Stimulated activated CD8-positive, alpha-beta memory T cell treated with anti-CD3 and anti-CD28 coated beads, Interleukin-15, amount 100 ng/mL, for 4 hours (primary cell): ENCODE measurements around the gene COL6A1.
"Not testable (repeated sequence)": the region's sequence is repeated elsewhere in the genome, so short reads cannot be mapped to it uniquely, and the experiment has no call there.

ENCODE experiments used
- DNase-seq, 2 donors: peaks; one replicate each; pipeline ENCODE4 v3.0.0-alpha.2; 2020; ENCODE audit warnings: low read depth in 2 of 2

The COL6A1 gene

DNA sequence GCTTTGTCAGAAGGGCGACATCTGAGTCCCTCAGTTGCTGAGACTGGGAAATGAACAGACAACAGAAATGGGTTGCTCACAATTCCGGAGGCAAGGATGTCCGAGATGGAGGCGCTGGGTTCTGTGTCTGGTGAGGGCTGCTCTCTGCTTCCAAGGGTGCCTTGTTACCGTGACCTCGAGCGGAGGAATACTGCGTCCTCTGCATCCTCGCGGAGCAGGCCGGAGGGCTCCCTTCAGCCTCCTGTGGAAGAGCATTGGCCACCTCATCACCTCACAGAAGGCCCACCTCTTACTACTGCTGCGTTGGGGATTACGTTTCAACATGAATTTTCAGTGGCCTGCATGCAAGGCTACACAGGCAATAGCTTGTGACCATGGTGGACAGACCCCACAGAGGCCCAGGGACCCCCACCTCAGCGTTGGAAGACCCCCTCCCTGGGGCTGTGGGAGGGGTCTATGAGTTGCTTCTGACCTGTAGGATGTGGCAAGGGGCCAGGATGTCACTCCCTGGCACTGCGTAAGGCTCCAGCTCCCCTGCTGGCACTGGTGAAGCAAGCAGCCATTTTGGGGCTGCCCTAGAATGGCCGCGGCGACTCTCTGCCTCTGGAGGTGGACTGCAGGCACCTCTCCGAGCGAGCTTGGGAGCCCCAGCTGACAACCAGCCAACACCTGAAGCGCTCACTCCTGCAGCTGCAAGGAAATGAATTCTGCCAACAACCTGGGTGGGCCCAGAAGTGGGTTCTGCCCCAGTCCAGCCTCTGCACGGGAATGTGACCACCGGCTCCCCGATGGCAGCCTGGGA, 36.3 kb upstream of the COL6A1 start:
- DNase-seq, result no peak

DNA sequence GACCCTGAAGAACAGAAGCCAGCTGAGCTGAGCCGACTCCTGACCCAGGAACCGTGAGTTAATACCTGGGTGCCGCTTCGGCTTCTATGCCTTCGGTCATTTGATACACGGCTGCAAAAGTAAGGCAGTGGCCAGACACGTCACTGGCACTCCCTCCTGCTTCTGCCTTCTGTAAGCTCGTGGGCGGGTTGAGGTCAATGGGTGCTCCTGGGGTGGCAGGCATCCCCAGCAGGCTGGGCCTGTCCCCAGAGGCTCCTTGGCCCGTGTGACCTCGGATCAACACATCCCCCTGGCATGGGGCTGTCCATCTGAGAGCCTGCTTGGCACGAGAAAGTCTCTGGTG, 35.7 kb upstream of the COL6A1 start:
- no peak for DNase-seq

DNA sequence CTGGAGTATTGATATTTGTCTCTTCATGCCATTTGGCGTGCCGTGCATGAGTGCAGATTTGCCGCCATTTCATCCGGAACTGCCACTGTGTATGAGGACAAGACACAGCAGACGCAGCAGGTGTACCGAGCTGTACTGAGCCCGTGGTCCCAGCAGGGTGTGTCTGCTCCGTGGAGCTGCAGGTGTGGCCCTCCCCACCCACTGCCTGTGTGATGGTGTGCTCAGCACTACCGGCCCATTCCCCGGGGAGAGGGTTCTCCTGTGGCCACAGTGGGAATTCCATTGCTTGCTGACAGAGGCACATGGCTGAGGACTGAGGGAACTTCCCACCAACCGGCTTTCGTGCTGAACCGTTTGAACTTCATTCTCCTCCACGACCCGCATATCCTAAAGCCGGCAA, 34.3 kb upstream of the COL6A1 start:
- no peak for DNase-seq

DNA sequence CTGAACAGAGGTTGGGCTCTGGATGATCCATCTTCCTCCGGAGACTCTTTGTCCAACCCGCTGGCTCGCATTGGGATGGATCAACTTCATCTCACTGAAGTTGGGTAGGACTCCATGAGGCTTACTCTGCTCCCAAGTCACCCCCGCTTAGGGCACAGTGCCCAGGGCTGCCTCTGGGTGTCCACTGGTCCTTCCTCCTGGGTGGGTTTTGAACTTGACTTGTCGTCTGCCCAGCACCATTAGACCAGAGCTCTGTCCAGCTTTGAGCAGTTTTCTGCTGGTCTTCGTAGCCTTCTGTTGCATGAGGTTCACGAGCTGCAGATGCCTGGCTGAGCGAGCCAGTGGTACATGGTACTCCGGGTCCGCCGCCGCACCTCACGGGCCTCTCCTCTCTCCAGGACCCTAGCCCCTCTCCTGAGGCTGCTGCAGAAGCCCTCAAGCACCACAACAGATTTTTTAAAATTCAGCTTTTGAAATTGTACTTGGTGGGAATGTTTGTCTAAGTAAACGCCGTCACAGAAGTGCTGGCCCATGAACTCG, 33.8 kb upstream of the COL6A1 start:
- DNase-seq, result no peak

DNA sequence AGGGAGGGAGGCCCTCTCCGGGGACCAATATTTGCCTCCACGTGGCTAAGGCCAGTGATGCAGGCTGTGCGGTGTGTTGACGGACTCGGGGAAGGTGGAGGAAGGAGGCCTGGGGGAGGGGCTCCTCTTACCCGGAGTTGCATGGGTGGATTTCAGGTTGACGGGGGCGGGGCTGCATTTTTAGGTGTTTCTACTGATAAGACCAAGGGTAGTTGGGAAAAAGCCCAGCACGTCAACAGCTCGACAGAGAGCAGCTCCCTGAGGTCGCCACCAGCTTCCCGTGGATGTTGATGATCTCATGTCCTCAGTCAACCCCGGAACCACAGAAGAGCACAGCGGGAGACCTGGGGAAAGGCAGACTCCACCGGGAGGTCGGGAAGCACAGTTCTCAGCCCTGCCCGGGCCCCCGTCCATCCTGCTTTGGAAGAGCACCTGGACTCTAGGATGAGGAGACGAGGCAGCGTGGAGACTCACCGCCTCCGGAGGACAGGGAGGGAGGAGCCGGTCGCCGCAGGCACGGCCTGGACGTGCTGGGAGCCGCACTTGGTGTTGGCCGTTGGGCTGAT, 32.9 kb upstream of the COL6A1 start:
- no peak for DNase-seq

DNA sequence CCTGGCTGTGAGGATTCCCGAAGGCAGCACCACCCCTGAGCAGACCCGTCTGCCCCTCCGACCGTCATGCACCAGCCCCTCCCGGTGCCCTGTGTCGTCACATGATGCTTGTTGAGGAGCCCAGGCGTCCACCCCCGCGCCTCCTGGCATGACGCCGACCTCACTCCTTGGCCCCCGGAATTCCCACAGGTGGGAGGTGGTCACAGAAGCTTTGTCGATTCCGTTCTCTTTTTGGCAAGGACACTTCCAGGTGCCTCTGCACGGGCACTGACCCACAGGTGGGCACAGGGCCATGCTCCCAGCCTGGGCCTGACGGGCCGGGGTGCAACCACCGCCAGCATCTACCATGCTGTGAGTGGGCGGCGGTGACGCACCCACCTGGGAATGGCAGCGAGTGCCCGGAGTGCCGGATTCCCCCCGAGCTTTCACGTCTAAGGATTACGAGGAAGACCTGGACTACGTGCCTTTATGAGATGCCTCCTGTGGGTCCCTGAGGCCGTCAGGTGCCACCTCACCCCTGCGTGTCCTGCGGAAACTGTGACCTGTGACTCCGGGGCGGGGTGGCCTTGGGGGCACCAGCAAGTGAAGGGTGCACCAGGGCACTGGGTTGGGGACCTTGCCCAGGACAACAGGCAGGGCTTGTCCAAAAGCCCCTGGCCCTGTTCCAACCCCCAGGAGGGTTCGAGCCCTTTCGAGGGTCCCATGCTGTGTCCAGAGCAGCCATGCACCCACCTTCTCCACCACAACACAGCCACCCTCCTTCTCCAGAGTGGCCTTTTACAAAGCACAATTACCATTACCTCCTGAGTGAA, 31.4 kb upstream of the COL6A1 start:
- no peak for DNase-seq

DNA sequence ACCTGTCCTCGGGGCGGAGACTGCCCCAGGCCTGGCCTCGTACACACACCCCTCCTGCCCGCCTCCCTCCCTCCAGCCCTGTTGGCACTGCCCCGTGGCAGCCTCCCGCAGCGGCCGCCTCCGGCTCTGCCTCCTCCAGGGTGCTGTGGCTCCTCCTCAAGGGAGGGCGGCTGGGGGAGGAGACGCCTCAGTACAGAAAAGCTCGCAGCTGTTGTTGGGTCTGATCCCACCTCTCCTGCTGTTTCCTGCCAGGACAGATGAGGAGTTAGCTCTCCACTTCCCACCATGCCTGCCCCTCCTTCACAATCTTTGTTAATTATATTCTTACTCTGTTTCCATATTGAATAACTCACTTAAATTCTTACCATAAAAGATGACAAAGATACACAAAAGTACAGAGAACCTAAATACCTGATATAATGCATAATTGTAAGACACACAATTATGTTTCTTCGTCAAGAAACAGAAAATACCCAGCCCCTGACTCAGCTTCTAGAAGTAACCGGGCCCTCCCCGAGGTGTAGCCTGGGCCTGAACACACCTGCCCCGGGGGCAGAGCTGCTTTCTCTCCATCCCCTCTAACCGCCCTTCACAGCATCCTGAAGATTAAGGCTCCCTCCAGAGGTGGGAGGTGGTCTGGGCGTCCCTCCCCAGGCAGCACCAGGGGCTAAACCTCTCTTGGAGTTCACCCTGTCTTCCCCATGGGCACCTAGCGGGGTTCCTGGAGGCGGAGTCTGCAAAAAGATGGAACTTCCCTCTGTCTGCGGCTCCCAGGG, 30.6 kb upstream of the COL6A1 start:
- no peak for DNase-seq

DNA sequence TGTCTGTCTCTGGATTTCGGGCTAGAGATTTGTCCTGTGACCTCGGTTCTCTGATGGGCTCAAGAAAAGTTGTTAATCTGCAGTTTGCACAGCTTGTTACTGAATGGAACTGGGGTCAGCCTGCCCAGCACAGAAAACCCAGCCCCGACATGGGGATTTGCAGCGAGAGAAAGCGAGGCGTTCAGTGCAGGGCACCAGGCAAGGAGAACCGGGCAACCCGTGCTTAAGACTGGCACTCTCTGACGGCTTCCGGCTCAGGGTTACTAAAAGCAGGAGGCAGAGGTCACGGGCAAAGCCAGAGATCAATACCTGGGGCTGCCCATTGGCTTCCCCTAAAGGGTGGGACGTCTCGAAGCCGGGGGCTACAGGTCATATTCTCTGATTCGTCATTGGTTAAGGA, 29.9 kb upstream of the COL6A1 start:
- DNase-seq, result no peak

DNA sequence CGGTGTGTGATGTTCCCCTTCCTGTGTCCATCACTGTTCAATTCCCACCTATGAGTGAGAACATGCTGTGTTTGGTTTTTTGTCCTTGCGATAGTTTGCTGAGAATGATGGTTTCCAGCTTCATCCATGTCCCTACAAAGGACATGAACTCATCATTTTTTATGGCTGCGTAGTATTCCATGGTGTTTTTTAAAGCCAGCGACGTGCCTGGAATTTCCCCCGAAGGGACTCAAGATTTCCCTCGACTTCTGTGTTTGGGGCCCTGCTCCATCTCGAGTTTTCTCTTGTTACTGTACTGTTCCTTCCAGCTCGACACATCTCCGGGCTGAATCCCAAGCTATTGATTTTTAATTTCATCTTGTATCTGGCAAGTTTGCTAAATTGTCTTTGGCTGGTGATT, 29.0 kb upstream of the COL6A1 start:
- DNase-seq, result not testable (repeated sequence)

DNA sequence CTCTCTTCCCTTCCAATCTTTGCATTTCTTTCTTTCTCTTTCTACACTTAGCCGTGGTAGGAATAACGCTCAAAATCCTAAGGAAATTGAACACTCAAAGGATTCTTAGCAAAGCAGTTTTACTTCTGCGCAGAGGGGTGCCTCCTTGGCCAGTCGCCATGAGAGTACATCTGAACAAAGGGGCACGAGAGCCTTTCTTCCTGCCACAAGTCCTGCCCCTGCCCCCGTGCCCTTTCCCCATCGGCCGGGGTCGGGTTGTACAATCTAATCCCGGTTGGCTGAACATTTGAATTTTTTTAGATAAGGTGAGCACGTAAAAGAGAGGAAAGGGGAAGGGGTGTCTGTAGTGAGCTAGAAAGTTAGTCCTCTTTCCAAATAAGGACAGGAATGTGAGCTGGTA, 28.6 kb upstream of the COL6A1 start:
- no peak for DNase-seq

DNA sequence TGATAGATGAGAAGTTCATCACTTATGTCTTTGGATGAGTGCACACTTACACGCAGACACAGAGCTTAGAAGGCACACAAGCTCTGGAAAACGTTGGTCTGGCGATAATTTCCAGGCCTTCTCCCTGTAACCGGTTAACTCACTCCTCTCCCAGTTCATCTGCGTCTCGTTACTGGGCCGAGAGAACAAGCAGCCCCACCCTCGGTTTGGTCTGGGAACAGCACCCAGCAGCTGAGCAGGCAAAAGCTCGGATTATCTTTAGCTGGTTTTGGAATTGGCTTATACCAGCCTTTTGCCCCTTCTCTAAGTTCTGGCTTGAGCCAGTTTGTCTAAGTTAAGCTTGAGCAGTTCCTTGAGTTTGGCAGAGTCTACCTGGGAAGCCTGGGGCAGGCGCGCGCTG, 27.3 kb upstream of the COL6A1 start:
- no peak for DNase-seq

DNA sequence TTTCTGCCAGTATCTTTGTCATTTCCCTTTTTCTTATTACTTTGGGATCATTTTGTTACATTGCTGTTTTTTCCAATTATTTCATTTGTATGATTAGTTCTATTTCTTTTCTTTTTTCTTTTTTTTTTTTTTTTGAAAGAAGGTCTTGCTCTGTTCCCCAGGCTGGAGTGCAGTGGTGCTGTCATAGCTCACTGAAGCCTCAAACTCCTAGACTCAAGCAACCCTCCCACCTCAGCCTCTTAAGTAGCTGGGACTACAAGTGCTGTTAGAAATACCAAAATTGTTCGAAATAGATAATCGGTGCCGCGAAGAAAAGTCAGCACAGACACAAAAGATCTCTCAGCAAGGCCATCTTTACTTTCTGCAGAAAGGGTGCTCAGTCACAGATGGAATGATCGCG, 26.6 kb upstream of the COL6A1 start:
- no peak for DNase-seq

DNA sequence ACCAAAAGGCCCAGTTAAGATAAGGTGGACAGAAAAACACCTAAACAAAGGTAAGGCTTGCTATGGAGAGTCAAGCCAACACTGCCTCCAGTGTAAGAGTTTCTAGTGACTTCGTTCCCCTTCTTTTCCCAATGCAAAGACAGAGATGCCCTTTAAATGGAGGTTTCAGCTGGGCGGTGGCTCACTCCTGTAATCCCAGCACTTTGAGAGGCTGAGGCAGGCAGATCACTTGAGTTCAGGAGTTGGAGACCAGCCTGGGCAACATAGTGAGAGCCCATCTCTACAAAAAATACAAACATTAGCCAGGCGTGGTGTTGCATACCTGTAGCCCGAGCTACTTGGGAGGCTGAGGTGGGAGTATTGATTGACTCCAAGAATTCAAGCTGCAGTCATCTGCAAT, 24.0 kb upstream of the COL6A1 start:
- no peak for DNase-seq

DNA sequence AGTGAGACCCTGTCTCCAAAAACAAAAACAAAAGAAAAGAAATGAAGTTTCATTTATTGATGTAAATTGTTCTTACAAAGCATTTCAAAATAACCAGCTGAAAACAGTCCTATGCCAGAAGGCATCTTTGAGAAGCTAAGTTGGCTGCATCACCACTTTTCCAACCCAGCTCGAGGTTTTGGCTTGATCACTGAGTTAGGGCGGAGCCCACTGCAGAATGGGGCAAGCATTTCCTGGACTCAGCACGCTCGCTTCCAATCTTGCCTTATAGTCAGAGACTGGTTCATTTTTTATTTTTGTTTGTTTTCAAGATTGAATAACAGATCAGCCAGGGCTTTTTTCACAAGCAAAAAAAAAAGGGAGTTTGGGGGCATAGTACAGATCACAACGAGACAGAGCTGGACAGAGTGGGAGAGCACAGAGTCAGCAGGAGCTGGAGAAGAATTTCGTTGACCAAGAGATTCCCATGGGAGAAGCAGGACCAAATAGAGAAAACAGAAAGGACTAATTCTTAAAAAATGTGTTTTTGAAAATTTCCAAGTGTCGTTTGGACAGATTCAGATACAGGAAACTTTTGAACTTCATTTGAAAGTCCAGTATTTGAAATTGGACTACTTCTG, 23.5 kb upstream of the COL6A1 start:
- no peak for DNase-seq

DNA sequence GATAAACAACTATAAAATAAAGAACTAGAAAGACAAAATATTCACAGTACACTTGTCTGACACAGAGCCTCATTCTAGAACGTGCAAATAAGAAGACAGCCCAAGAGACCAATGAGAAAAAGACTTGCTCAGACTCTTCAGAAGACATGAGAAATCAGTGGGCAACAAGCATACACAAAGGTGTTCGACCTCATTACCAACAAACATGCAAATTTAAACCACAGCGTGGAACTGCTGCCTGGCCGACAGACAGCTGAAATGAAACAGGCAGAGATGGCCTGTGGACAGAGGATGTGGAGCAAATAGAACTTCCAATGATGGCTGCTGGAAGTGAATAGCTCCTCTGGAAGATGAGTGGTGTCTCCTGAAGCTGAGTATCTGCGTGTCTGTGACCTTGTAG, 22.4 kb upstream of the COL6A1 start:
- no peak for DNase-seq

DNA sequence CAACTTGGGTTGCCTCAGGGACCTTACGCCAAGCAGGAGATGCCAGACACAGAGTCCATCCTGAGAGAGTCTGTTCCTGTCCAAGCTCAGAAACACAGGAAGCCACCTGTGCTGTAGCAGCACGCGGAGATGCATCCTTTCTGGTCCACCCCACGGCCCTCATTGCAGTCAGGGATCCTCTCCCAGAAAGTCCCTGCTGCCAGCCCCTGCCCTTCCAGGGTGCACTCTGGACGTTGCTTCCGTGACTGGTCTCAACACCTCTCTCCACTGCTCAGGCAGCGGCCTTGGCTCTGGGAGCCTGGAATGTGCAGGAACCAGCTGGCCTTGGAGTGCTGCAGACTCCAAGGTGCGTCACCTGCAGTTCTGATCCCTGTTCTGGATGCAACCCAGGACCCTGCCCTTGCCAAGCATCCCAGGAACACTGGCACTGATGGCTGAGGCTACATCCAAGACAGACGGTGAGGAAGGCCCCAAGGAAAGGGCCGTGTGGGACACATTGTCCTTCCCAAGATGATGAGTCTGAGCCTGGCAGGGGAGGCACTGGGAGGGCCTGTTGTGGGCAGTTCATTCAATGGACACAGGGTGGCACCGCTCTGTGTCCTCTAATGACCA, 21.7 kb upstream of the COL6A1 start:
- DNase-seq, result no peak

DNA sequence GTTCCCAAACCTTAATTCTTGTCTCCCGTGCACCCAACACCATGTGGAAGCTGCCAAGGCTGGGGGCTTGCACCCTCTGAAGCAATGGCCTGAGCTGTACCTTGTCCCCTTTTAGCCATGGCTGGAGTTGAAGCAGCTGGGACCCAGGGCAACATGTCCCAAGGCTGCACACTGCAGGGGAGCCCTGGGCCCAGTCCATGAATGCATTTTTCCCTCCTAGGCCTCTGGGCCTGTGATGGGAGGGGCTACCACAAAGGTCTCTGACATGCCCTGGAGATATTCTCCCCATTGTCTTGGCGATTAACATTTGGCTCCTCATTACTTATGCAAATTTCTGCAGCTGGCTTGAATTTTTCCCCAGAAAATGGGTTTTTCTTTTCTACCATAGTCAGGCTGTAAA, 20.2 kb upstream of the COL6A1 start:
- not testable (repeated sequence) for DNase-seq

DNA sequence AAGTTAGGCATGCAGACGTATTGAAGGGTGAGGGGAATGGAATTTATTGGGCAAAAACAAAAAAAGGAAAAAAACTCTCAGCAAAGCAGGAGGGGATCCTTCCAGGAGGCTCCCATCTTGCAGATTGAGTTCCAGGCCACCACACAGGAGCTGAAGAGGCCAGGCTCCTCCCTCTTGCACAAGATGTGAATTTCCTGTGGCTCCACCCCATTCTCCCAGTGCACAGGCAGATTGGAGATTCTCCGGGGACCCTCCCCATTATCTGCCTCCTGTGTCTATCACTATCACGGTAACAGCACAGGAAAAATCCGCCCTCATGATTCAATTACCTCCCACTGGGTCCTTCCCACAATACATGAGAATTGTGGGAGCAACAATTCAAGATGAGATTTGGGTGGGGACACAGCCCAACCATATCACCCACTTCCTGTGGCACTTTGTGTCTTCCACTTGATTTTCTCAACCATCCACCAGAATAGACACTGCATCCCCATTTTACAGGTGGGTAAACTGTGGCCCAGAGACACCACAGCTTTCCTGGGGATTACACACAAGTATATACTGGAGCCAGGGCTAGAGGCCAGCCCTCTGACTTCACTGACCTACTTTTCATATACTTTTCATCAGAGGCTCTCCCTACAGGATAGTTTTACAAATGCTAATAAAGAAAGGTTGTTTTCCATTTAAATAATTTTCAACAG, 18.9 kb upstream of the COL6A1 start:
- no peak for DNase-seq

DNA sequence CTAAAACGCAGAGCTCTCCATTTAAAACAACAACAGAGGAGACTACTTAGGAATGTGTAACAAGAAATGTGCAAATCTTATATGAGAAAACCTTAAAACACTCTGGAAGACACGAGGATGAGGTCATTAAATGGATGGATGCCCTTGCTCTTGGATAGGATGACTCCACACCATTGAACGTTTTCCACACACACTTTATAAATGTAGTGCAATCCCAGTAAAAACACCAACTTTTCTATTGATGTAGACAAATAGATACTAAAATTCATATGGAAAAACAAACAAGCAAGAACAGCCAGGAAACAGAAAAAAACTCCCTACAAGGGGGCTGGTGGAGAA, 18.4 kb upstream of the COL6A1 start:
- no peak for DNase-seq

DNA sequence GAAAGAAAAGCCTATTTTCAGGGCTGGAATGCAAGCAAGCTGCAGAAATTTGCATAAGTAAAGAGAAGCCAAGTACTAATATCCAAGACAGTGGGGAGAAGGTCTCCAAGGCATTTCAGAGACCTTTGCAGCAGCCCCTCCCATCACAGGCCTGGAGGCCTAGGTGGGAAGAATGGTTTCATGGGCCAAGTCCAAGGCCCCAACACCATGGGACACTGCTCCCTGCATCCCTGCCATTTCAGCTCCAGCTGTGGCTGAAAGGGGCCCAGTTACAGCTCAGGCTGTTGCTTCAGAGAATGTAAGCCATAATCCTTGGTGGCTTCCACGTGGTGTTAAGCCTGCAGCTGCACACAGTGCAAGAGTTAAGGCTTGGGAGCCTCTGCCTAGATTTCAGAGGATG, 16.9 kb upstream of the COL6A1 start:
- no peak for DNase-seq
